Measurements from ENCODE around the gene MARK3.
A peak's percentile ranks its signal among the peaks of the same experiment; 100 is the strongest.

Gene MARK3

DNA sequence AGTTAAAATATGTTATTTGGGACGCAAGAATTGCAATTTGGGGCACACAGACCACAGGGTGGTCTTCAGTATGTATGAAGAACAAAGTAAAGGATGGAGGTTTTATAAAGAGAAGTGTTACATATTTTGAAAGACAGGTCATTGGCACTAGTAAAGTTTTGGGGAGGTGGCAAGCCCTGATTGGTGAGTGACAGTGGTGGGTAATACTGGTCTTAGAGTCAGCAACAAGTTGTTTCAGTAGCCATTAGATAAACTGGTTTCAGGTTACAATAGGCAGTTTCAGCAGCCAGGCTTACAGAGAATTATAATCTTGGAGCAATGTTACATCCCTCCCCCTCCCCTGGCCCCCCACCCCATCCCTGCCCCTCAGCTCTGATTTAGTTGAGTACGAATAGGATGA is 17.5 kb downstream of the MARK3 start:
- TF ChIP-seq CTCF (IDR thresholded peaks at IDR 0.05; ENCODE audit: insufficient read depth, low read depth, low read length, missing control alignments) = no peak
- peak; percentile 32 for DNase-seq (ENCODE audit: low read depth)
- H3K4me3 ChIP-seq (ENCODE audit: low read depth, low read length) = no peak overlapping the region

DNA sequence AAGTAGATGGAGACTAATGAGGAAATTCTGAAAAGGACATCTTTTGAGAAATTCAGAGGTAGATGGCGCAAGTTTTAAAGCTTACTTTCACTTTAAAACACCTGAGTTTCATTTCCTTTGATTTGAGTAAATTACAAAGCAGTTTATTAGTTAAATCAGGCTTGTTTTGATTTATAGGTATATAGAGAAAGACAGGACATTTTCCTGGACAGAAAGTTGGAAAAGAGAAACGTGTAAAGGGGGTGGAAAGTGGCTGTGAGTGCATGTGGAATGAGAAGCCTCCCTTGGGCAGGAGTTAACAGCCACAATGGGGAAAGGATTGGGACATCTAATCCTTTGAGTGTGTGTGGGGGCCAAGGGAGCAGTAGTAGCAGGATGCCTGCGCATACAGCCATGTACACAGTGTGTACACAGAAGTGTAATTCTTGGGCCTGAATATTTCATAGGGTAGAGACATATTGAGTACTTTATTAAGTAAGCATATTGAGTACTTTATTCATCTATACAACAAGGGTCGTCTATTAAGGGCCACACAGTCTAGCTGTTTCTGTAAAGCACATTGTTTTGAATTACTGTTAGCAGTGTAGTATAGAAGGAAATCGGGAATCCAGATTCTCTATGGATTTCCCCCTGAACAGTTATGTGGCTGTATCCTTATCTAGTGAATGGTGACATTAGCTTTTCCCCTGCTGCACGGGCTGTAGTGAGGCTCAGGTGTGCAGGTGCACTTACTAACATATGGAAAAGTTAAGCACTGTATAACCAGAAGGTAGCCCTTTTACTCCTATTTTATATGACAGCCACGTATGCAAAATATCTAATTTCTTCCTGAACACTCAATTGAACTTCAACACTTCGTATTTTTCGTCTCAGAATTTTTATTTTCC is 19.1 kb downstream of the MARK3 start:
- no peak overlapping the region for H3K4me3 ChIP-seq (ENCODE audit: low read depth, low read length)
- TF ChIP-seq CTCF (IDR thresholded peaks at IDR 0.05; ENCODE audit: insufficient read depth, low read depth, low read length, missing control alignments) = no peak
- no peak for DNase-seq (ENCODE audit: low read depth)

DNA sequence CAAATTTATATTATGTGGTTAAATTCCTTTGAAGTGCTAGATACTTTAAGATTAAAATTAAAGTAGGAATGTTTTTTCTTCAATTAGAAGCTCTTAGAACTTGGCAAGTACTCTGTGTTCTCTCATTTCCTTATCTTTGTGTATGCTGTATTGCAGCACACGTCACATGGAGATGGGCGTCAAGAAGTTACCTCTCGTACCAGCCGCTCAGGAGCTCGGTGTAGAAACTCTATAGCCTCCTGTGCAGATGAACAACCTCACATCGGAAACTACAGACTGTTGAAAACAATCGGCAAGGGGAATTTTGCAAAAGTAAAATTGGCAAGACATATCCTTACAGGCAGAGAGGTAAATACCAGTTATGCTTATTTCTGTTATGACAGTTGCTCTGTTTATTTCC is 19.7 kb downstream of the MARK3 start:
- no peak overlapping the region for H3K4me3 ChIP-seq (ENCODE audit: low read depth, low read length)
- TF ChIP-seq CTCF (IDR thresholded peaks at IDR 0.05; ENCODE audit: insufficient read depth, low read depth, low read length, missing control alignments) = no peak

DNA sequence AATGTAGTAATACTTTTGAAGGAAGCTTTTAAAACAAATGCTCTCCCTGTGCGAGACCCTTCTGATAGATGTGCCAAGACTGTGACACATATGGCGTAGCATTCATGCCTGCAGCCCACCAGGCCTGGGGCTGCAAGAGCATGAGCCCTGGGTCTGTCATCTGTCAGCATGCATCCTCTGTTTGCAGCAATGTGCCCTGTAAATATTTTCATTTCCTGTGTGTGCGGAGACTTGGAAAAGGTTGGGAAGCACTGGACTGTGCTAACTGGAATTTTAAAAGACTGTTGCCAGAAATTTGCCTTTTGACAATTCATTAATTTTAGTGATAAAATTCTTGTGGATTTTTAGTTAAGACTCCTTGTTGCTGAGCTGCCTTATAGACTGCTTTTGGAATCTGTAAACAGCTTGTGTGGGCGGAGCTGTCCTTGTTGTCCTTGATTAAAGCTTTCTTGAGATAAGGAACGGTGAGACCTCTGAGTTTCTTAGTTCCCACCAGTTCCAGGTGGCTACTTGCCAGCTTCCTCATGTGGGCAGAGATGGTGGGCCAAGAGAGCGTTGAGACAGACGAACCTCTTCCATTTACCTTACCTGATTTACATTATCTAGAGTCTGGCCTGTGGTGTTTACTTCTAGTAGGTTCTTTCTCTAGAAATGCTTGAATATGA is 23.4 kb downstream of the MARK3 start:
- H3K4me3 ChIP-seq (ENCODE audit: low read depth, low read length) = no peak overlapping the region
- DNase-seq (ENCODE audit: low read depth) = no peak
- TF ChIP-seq CTCF (IDR thresholded peaks at IDR 0.05; ENCODE audit: insufficient read depth, low read depth, low read length, missing control alignments) = no peak

More for the DNA sequence above, 19.7 kb downstream of the MARK3 start:
- no peak for DNase-seq (ENCODE audit: low read depth)

- DNase-seq (ENCODE audit: low read depth) = no peak
- TF ChIP-seq CTCF (IDR thresholded peaks at IDR 0.05; ENCODE audit: insufficient read depth, low read depth, low read length, missing control alignments) = no peak
- H3K4me3 ChIP-seq (ENCODE audit: low read depth, low read length) = no peak overlapping the region
Observed at GRCh38 chr14:103416916-103417315, 31.7 kb downstream of the MARK3 start.

GRCh38 chr14:103418481-103418818 is 33.2 kb downstream of the MARK3 start:
- TF ChIP-seq CTCF (IDR thresholded peaks at IDR 0.05; ENCODE audit: insufficient read depth, low read depth, low read length, missing control alignments) = no peak
- peak; percentile 55 for DNase-seq (ENCODE audit: low read depth)
- no peak overlapping the region for H3K4me3 ChIP-seq (ENCODE audit: low read depth, low read length)
